Suppressor macrophage treated with lipopolysaccharide for 4 hours (primary cell): ENCODE results near the gene HBG1.

Experiments
- DNase-seq: peaks from one replicate; pipeline ENCODE4 v3.0.0-alpha.2; 2020

HBG1 gene

DNA sequence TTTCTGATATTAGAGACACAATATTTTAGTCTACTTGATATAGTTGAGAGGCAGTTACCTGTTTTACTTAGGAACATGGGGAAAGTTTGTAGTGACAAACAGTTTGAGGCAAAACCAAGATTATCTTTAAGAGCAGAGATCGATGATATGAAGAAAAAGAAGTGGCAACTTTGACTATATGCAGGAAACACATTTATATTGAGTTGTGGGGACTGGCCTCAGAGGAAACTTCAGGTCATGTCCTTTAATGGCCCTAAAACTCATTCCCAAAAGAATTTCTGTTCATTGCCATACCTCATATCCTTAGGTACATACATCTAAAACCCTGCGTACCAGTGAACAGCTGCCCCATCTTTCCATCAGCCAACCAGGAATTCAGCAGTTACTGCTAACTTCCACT, 4.5 kb downstream of the HBG1 start:
- DNase-seq = no peak

- DNase-seq = no peak
Observed at GRCh38 chr11:5243816-5244180, 5.9 kb downstream of the HBG1 start.

DNA sequence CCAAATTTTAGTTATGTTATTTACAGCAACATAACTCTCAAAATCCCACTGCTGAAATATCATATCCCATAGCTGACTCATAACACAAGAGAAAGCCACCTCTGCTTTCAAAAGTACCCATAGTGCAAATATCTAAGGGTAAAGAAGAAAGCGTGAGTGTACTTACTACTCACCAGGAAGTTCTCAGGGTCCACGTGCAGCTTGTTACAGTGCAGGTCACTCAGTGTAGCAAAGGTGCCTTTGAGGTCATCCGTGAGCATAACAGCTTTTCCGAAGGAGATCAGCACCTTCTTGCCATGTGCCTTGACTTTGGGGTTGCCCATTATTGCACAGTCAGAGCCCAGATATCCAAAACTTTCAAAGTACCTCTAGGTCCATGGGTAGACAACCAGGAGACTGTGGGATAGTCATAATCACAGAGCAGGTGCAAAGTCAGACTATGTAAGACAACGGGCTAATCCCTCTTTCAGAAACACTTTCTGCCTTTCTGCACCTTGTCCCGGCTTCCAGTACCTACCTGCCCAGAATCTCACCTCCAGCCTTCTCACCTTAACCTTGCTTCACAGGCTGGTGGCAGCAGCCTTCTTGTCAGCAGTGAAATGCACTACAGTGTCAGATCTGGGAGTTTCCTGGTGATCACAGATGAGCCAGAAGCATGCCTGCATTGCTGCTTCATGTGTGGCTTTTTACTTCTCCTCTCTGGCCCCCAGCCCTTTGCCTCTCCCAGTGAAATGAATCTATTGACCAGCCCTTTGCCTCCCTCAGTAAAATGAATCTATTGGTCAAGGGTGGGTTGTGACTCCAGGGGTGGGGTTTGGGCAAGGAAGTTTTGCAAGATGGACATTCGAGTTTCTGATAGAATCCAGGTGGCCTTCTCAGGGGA, 6.5 kb downstream of the HBG1 start:
- DNase-seq = no peak

DNA sequence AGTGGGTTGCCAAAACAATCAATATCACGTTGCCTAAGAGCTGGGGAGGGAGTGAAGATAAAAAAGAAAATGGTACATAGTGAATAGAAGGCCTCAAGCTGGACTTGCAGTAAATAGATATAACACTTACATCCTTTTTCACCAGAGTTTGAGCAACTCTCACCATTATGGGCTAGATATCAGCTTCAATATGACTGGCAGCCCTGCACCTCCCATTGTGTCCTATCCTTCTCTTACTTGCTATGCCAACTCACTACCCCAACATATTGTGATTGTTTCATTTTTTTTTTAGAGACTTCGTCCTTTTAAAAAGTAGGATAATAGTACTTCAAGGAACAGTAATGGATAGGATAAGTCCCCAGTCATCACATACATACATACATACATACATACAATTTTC, 7.4 kb downstream of the HBG1 start:
- DNase-seq = no peak

- no peak for DNase-seq
Observed at GRCh38 chr11:5241458-5241857, 8.2 kb downstream of the HBG1 start.

GRCh38 chr11:5240458-5240857, 9.2 kb downstream of the HBG1 start:
- no peak for DNase-seq

DNA sequence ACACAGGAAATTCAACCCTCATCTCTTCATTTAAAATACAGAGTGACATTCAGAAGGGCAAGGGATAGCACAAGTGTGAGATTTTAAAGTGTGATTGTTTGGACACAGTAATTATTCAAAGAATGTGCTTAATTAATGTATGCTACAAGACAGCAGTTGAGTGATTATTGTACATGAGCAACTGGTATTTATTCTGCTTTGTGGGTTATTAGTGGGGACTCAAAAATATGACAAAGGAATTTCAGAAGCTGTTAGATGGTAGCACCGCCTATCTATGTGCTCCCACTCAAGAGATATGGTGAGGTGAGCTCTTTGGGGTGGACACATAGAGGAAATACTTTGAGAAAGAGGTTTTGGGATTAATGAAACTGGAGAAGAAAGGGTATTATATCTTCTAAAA, 9.6 kb downstream of the HBG1 start:
- DNase-seq = no peak

- DNase-seq = peak; percentile 47
Observed at GRCh38 chr11:5239046-5239445, 10.6 kb downstream of the HBG1 start.

- peak; percentile 66 for DNase-seq
Observed at GRCh38 chr11:5238486-5238885, 11.2 kb downstream of the HBG1 start.

DNA sequence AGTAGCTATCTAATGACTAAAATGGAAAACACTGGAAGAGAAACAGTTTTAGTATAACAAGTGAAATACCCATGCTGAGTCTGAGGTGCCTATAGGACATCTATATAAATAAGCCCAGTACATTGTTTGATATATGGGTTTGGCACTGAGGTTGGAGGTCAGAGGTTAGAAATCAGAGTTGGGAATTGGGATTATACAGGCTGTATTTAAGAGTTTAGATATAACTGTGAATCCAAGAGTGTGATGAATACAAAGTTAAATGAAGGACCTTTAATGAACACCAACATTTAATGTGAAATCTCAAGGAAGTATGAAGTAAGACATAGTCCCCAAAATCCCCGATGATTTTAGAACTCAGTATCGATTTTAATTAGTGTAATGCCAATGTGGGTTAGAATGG, 12.2 kb downstream of the HBG1 start:
- DNase-seq = no peak

DNA sequence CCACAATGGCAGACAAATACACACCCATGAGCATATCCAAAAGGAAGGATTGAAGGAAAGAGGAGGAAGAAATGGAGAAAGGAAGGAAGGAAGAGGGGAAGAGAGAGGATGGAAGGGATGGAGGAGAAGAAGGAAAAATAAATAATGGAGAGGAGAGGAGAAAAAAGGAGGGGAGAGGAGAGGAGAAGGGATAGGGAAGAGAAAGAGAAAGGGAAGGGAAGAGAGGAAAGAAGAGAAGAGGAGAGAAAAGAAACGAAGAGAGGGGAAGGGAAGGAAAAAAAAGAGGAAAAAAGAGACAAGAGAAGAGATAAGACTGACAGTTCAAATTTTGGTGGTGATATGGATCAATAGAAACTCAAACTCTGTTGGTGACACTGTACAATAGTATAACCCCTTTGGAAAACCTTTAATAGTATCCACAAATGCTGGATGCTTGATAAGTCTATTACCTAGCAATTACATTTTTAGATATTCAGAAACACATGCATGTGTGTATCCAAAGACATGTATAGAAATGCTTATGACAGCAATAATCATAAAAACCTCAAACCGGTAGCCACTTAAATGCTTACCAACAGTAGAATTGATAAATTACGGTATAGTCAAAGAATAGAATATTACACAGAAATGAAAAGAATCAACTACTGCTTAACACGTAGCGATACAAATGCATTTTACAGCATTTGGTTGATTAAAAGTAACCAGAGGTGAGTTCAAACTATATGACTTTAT, 14.1 kb downstream of the HBG1 start:
- DNase-seq = no peak

DNA sequence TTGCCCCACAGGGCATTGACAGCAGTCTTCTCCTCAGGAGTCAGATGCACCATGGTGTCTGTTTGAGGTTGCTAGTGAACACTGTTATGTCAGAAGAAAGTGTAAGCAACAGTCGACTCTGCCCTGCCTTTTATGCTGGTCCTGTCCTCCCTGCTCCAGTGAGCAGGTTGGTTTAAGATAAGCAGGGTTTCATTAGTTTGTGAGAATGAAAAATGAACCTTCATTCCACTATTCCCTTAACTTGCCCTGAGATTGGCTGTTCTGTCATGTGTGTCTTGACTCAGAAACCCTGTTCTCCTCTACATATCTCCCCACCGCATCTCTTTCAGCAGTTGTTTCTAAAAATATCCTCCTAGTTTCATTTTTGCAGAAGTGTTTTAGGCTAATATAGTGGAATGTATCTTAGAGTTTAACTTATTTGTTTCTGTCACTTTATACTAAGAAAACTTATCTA, 15.2 kb downstream of the HBG1 start, which contains the start of gene HBD:
Gene HBD (minus strand): TSS at position 103 of the 454 bp plus-strand sequence. CDS start 50 bp downstream, at position 53.
- DNase-seq = peak; percentile 20

GRCh38 chr11:5233307-5233706, 16.4 kb downstream of the HBG1 start:
- DNase-seq = no peak

DNA sequence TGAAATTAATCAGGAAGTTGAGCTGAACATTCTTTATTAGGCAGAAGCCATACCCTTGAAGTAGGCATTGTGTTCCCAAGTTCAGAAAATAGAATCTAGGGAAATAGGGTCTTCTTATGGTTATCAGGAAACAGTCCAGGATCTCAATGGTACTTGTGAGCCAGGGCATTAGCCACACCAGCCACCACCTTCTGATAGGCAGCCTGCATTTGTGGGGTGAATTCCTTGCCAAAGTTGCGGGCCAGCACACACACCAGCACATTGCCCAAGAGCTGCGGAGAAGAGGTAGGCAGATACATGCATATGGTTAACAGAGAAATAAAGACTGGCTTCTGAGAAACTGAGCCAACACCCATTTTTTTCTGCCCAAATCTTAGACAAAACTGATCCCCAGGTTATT, 16.8 kb downstream of the HBG1 start:
- no peak for DNase-seq

GRCh38 chr11:5232176-5232575, 17.5 kb downstream of the HBG1 start:
- DNase-seq = no peak

DNA sequence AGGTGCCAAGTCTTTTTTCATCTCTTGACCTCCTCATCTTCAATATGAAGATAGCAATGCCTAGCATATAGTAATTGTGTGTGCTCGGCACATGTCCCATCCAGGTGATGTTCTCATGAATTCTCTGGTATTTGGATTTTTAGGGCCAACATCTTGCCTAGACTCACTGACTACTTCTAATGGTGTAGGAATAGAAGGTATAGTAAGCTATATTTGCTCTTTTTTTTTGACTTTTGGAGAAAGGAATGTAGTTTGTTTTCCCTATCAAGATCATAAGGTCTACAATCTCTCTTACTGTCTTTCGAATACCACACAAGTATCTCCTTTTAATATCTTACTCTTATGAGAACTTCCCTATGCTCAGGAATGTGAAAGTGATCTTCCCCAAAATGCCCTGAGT, 18.5 kb downstream of the HBG1 start:
- no peak for DNase-seq

GRCh38 chr11:5230266-5230665, 19.4 kb downstream of the HBG1 start:
- DNase-seq = no peak

- no peak for DNase-seq
Observed at GRCh38 chr11:5229796-5230195, 19.9 kb downstream of the HBG1 start.

- DNase-seq = no peak
Observed at GRCh38 chr11:5229356-5229755, 20.3 kb downstream of the HBG1 start.

- DNase-seq = no peak
Observed at GRCh38 chr11:5228124-5228523, 21.5 kb downstream of the HBG1 start.

- DNase-seq = no peak
Observed at GRCh38 chr11:5227681-5228080, 22.0 kb downstream of the HBG1 start.

GRCh38 chr11:5226732-5227310, 22.8 kb downstream of the HBG1 start, which contains the start of gene HBB:
TSS of gene HBB (minus strand) at chr11:5227071. CDS start at chr11:5227021, 50 bp downstream.
- no peak for DNase-seq

DNA sequence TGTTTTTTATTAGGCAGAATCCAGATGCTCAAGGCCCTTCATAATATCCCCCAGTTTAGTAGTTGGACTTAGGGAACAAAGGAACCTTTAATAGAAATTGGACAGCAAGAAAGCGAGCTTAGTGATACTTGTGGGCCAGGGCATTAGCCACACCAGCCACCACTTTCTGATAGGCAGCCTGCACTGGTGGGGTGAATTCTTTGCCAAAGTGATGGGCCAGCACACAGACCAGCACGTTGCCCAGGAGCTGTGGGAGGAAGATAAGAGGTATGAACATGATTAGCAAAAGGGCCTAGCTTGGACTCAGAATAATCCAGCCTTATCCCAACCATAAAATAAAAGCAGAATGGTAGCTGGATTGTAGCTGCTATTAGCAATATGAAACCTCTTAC, 24.2 kb downstream of the HBG1 start:
- no peak for DNase-seq
